D341Med (cell line): Measurements from ENCODE around the gene GRXCR2.

Experiments used
- DNase-seq: peaks from one replicate; pipeline ENCODE4 v3.0.0; 2012; ENCODE audit warnings: low spot score

The GRXCR2 gene

GRCh38 chr5:145834917-145835847, 37.6 kb downstream of the GRXCR2 start, which contains the start of gene PRELID2:
PRELID2 (minus strand) TSS chr5:145835342; CDS start chr5:145835251, 91 bp downstream.
- peak; percentile 57 for DNase-seq

- DNase-seq: no peak
Observed at GRCh38 chr5:145834554-145834916, 38.3 kb downstream of the GRXCR2 start.

GRCh38 chr5:145833631-145834200, 39.1 kb downstream of the GRXCR2 start:
- DNase-seq: no peak

- no peak for DNase-seq
Observed at GRCh38 chr5:145830594-145830993, 42.2 kb downstream of the GRXCR2 start.

GRCh38 chr5:145829708-145830361, 43.0 kb downstream of the GRXCR2 start:
- DNase-seq: no peak

GRCh38 chr5:145826895-145827674, 45.7 kb downstream of the GRXCR2 start:
- DNase-seq: no peak

- peak; percentile 41 for DNase-seq
Observed at GRCh38 chr5:145825751-145826180, 47.0 kb downstream of the GRXCR2 start.

GRCh38 chr5:145824040-145824439, 48.8 kb downstream of the GRXCR2 start:
- no peak for DNase-seq

GRCh38 chr5:145818604-145819003, 54.2 kb downstream of the GRXCR2 start:
- no peak for DNase-seq

GRCh38 chr5:145812877-145813276, 59.9 kb downstream of the GRXCR2 start:
- no peak for DNase-seq

- DNase-seq: peak; percentile 25
Observed at GRCh38 chr5:145811834-145812625, 60.8 kb downstream of the GRXCR2 start.
